Stimulated activated CD4-positive, alpha-beta T cell treated with anti-CD3 and anti-CD28 coated beads, TNF-alpha, amount 100 ng/mL, for 48 hours (primary cell): ENCODE results near the gene KIFBP.
"Not testable (repeated sequence)": the region's sequence is repeated elsewhere in the genome, so short reads cannot be mapped to it uniquely, and the experiment has no call there.

Source experiments
- DNase-seq, 3 donors: peaks; one replicate each; pipeline ENCODE4 v3.0.0-alpha.2; 2020; ENCODE audit warnings: low read depth in 3 of 3

The KIFBP gene

DNA sequence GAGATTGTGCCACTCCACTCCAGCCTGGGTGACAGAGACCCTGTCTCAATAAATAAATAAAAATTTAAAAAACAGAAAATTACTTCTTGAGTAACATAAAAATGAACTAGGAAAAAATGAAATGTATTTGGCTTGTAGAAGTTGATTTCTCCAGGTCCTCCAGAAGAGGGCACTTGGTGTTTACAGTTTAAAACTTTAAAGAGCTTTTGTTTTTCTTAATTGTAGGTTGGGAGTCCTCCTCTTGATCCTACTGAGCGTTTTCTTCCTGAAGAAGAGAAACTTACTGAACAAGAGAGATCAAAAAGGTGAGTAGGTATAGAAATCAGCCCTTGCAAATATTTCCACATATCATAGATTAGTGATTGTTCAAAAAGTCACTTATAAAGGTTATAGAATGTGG is 16.2 kb downstream of the KIFBP start:
- DNase-seq, result no peak

GRCh38 chr10:69005704-69006485 is 17.3 kb downstream of the KIFBP start:
- DNase-seq, result no peak

- DNase-seq, result no peak
Measured at GRCh38 chr10:69007260-69007659, 18.7 kb downstream of the KIFBP start.

GRCh38 chr10:69009360-69009759 is 20.8 kb downstream of the KIFBP start:
- no peak for DNase-seq

DNA sequence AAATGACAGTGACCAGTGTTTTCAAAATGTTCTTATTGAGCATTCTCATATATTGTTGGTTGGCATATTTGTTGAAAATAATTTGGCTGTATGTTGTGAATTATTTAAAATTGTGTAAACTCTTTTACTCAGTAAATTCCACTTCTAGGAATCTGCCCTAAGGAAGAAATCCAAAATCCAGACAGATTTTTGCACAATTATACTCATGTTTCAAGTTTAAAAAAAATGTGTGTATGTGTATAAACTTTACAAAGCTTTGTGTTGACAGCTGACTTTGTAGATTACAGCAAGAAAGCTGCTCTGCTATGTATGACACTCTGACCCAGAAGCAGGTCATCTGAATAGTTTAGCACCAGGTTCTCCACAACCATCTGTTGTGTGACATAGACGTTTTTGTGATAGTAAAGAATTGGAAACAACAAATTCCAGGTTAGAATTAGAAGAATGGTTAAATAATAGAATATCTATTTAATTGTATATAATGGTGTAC is 21.6 kb downstream of the KIFBP start:
- no peak for DNase-seq

DNA sequence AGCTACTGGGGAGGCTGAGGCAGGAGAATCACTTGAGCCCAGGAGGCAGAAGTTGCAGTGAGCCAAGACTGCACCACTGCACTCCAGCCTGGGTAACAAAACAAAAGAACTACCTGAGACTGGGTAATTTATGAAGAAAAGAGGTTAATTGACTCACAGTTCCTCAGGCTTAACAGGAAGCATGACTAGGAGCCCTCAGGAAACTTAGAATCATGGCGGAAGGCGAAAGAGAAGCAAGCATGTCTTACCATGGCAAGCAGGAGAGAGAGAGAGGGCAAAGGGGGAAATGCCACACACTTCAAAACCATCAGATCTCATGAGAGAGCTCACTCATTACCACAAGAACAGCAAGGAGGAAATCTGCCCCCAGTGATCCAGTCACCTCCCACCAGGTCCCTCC is 24.2 kb downstream of the KIFBP start:
- DNase-seq, result peak in 1 of 3 donors; percentile 10

DNA sequence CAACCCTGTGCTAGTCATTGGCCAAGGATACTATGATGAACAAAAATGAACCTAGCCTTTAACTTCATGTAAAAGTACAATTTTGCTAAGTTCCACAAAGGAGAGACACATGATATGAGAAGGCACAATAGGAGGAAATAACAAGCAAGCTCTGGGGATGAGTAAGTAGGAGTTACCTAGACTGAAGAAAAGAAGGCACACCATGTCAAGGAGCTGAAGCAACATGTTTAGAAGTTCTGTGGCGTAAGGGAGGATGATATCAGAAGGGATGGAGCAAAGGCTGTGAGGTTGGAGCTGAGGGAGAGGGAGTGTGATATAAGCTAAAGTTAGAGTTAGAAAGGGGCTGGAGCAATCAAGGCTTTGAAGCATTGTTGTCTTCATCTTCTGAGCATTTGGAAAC is 25.6 kb downstream of the KIFBP start:
- DNase-seq, result no peak

DNA sequence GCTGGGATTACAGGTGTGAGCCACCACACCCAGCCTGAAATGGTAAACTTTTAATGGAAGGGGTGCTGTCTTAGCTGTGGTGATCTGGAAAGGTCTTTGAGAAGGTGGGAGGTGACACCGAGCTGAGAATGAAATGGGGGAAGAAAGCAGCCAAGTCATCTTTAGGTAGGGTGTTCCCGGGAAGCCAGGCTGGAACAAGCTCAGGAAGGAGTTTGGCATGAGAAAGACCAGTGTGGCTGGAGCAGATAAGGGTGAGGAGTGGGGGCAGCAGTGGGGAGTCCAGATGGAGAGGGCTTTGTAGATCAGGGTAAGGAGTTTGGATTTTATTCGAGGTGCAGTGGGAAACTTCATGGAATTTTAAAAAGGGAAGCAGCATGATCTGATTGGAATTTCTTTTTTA is 30.0 kb downstream of the KIFBP start:
- DNase-seq, result no peak

DNA sequence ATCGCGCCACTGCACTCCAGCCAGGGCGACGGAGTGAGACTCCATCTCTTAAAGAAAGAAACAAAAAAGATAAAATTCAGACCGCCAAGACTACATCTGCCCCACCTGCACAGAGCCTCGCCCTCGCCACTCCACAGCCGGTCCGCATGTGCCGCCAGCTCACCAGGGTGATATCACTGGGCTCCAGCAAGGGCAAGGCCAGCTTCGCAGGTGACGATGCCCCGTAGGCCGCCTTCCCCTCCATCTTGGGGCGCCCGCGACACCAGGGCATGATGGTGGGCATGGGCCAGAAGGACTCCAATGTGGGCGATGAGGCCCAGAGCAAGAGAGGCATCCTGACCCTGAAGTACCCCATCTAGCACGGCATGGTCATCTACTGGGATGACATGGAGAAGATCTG is 34.0 kb downstream of the KIFBP start:
- DNase-seq, result no peak

- DNase-seq, result no peak
Measured at GRCh38 chr10:69025370-69025896, 36.8 kb downstream of the KIFBP start.

DNA sequence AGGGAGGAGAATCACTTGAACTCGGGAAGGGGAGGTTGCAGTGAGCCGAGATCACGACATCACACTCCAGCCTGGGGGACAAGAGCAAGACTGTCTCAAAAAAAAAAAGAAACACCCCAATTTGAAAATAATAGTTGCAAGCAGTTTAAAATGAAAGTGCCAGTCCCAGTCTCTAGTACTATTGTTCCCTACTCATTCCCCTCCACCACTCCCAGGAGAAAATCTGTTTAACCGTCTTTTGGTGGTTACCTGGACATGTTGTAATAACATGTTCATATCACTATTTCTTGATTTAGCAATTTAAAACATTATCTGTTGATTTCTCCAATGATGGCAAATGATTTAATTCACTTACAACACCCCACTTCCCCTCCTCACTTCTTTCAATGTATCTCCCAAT is 44.7 kb downstream of the KIFBP start:
- no peak for DNase-seq

DNA sequence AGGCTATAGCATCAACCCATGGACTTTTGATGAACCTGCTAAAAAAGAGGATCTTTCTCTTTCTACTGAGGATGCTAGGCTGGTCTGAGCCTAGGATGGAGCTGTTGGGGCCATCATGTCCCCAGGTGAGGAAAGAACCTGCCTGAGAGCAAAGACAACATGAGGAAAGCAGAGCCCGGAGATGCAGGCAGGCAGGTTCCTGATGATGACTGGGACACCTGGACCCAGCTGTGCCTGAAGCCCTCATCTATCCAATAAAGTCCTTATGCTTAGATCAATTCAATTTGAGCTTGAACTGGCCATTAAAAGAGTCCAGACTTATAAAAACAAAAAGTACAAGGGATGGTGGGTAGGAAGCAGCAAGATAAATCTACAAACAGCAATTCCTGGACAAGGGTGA is 48.9 kb downstream of the KIFBP start:
- DNase-seq, result no peak

DNA sequence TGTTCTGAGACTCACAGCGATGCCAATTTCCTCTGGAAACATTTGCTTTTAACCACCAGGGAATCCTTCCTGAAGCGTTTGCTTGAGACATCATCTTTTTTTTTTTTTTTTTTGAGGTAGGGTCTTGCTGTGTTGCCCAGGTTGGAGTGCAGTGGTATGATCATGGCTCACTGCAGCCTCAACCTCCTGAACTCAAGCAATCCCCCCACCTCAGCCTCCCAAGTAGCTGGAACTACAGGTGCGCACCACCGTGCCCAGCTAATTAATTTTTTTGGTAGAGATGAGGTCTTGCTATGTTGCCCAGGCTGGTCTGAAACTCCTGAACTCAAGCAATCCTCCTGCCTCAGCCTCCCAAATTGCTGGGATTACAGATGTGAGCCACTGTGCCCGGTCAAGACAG is 52.3 kb downstream of the KIFBP start:
- not testable (repeated sequence) for DNase-seq

- no peak for DNase-seq
Measured at GRCh38 chr10:69042417-69042816, 53.8 kb downstream of the KIFBP start.

- no peak for DNase-seq
Measured at GRCh38 chr10:69042838-69043237, 54.2 kb downstream of the KIFBP start.

- peak in 1 of 3 donors; percentile 35 for DNase-seq
Measured at GRCh38 chr10:69043931-69044531, 55.4 kb downstream of the KIFBP start.

- no peak for DNase-seq
Measured at GRCh38 chr10:69044546-69044945, 55.9 kb downstream of the KIFBP start.

GRCh38 chr10:69045441-69046300 is 57.1 kb downstream of the KIFBP start:
- peak in 1 of 3 donors; percentile 15 for DNase-seq

- DNase-seq, result no peak
Measured at GRCh38 chr10:69047111-69047832, 58.7 kb downstream of the KIFBP start.

DNA sequence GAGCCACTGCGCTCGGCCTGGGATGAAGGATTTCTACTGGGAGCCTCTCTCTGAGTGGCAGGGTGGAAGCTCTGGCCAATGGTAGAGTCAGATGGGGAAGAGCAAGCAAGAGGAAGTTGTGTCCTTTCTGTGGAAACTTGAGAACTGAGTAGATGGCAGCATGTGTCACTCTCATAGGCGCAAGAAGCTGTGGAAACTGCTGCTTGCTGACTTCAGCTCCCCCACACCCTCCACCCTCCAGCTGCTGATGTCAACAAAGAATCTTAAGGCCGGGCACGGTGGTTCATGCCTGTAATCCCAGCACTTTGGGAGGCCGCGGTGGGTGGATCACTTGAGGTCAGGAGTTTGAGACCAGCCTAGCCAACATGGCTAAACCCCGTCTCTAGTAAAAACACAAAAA is 59.5 kb downstream of the KIFBP start:
- peak in 2 of 3 donors; percentile 30 to 58 for DNase-seq

GRCh38 chr10:69049566-69049961 is 61.0 kb downstream of the KIFBP start:
- DNase-seq, result no peak
